Chondrocyte (in vitro differentiated cells): ENCODE data around the gene TPCN1. TPM values are rescaled to one million over a fixed set of nuclear protein-coding genes. Genes with fewer than 3 reads are reported as not detected.

Experiments used
- DNase-seq: peaks from one replicate; pipeline ENCODE4 v3.0.0; 2021; ENCODE audit warnings: mixed read lengths, low spot score
- H3K27ac Mint-ChIP-seq: one replicate; pipeline ENCODE4 v1.8.0; 2021; ENCODE audit warnings: mild to moderate bottlenecking, moderate library complexity, mixed read lengths; ENCODE audit not compliant: unreplicated experiment
- H3K27me3 Mint-ChIP-seq: 2 replicates; pipeline ENCODE4 v1.8.0; 2021; ENCODE audit warnings: low read depth, mixed read lengths
- H3K36me3 Mint-ChIP-seq: 2 replicates; pipeline ENCODE4 v1.8.0; 2021; ENCODE audit warnings: low read depth, mixed read lengths
- H3K4me1 Mint-ChIP-seq: 2 replicates; pipeline ENCODE4 v1.8.0; 2021; ENCODE audit warnings: low read depth, mild to moderate bottlenecking, mixed read lengths
- H3K4me3 Mint-ChIP-seq: one replicate; pipeline ENCODE4 v1.8.0; 2021; ENCODE audit warnings: mild to moderate bottlenecking, moderate library complexity, mixed read lengths; ENCODE audit not compliant: unreplicated experiment
- H3K9me3 Mint-ChIP-seq: 2 replicates; pipeline ENCODE4 v1.8.0; 2021; ENCODE audit warnings: low read depth, mixed read lengths
- total RNA-seq: library from RNA; stranded (reverse); gene quantifications from 3 replicates; pipeline ENCODE4 v1.2.1, GENCODE V29; 2021
- TF ChIP-seq, protein P1 (sequence below): fragments of 200-600 bp; sonication (generic); IDR thresholded peaks from 2 replicates; pipeline ENCODE4 v1.5.0; 2021; ENCODE audit warnings: antibody characterized with exemption, mild to moderate bottlenecking, moderate library complexity

TPCN1 gene
- total RNA-seq, 1 donor from 2014 or later: 35.9 TPM

DNA sequence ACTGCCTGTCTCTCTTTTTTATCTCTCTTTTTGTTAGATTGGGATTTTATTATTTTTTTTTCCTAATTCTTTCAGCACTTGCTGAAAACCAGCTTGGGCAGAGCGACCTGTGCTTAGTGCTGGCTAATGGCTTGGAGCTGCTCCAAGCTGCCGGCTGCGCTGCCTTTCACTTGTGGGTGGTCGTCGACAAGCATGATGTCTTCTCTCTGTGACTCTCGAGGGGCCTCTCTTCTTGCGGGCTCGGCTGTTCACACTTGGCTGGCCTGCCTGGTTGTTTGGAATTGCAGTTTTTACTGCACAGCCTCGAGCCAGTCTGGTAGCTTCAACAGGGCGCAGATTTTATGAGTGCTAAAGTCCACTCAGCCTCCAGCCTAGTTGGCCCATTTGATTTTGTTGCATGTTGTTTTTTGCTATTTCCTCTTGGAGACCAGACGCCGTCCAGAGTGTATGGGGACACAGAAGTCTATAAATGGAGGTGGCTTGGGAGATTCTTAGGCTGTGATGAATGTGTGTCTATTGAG, 18.6 kb downstream of the TPCN1 start:
- Mint-ChIP-seq H3K9me3 (no peaks in the 10 kb centered on the region), H3K36me3 (no peaks in the 10 kb centered on the region), H3K4me1 (peaks cover 79% of the 10 kb centered on the region), H3K4me3 (no peak overlapping the region), H3K27ac (peak overlapping the region; percentile 99), H3K27me3 (no peaks in the 10 kb centered on the region)
- DNase-seq: peak; percentile 40
- TF ChIP-seq, protein P1, sequence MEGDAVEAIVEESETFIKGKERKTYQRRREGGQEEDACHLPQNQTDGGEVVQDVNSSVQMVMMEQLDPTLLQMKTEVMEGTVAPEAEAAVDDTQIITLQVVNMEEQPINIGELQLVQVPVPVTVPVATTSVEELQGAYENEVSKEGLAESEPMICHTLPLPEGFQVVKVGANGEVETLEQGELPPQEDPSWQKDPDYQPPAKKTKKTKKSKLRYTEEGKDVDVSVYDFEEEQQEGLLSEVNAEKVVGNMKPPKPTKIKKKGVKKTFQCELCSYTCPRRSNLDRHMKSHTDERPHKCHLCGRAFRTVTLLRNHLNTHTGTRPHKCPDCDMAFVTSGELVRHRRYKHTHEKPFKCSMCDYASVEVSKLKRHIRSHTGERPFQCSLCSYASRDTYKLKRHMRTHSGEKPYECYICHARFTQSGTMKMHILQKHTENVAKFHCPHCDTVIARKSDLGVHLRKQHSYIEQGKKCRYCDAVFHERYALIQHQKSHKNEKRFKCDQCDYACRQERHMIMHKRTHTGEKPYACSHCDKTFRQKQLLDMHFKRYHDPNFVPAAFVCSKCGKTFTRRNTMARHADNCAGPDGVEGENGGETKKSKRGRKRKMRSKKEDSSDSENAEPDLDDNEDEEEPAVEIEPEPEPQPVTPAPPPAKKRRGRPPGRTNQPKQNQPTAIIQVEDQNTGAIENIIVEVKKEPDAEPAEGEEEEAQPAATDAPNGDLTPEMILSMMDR: no peak

DNA sequence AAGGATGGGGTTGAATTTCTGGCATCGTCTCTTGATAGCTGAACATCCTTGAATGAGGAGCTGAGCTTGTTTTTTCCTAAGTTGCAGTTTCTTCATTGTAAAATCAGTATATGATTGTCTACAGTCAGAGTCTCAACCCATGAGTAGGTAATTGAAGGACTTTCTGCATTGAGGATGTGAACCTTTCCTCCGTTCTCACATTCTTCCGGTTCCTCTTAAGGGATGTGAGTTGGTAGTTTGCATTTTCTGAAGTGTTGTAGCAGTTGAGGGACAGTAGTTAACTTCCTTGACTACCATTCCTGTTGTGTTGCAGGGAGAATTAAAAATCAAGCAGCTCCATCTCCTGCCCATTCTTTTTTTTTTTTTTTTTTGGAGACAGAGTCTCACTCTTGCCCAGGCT, 19.1 kb downstream of the TPCN1 start:
- TF ChIP-seq, protein P1: no peak
- H3K36me3 Mint-ChIP-seq: no peaks in the 10 kb centered on the region
- peak overlapping the region; percentile 99 for H3K27ac Mint-ChIP-seq
- H3K27me3 Mint-ChIP-seq: no peaks in the 10 kb centered on the region
- H3K4me1 Mint-ChIP-seq: peaks cover 81% of the 10 kb centered on the region
- no peak overlapping the region for H3K4me3 Mint-ChIP-seq
- H3K9me3 Mint-ChIP-seq: no peaks in the 10 kb centered on the region
- DNase-seq: no peak

DNA sequence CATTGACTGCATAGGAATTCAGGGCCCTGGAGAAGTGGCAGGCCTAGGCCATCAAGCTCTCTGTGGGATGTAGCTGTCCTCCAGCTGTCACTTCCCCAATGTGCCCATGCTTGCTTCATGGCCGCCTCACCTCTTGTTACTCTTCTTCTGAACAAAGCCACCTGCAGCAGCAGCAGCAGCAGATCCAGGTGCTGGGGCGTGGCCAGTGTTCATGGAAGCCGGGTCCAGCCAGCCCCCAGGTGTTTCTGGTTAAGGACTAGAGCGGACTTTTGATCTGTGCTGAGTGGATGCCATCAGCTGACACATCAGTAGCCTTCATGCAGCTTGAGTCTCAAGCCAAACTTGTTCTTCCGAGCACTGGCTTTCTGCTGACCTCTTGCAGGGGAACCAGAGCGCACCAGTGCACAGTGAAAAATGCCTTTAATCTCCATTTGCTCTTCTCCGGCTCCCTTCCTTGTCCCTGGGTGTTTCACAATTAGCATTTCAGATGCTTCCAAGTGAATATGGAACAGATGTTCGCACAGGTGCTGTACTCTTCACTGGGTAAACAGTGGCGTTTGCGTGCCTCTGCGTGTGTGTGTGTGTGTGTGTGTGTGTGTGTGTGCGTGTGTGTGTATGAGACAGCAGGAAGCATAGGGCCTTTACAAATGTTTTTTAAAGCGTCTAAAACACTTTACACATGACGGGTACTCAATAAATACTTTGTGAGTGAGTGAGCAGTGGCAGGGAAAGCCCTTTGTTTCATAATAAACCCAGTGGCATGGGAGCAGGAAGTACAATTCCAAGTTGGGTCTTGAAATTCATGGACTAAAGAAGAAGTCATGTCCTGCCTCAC, 20.1 kb downstream of the TPCN1 start:
- peaks cover 83% of the 10 kb centered on the region for H3K4me1 Mint-ChIP-seq

DNA sequence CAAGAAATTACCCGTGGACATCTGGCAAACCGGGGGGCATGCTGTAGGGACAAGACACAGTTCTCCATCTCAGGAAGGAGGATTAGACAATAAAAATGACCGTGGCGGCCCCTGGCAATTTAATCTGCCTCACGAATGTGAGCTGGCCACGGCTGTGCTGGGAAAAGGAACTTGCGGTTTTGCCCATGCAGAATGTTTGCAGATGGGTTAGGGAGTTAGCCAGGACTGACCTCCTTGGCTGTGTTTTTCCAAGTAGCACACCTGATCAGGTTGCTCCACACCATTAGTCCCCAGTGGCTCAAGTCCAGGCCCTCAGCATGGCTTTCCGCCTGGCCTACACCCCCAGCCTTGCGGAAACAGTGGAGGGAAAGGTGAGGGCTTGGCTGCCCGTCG, 20.8 kb downstream of the TPCN1 start:
- peak; percentile 61 for DNase-seq
- H3K27ac Mint-ChIP-seq: peak overlapping the region; percentile 99
- H3K4me3 Mint-ChIP-seq: no peak overlapping the region
- no peaks in the 10 kb centered on the region for H3K36me3 Mint-ChIP-seq
- TF ChIP-seq, protein P1: no peak
- H3K27me3 Mint-ChIP-seq: no peaks in the 10 kb centered on the region
- no peaks in the 10 kb centered on the region for H3K9me3 Mint-ChIP-seq
- H3K4me1 Mint-ChIP-seq: peaks cover 83% of the 10 kb centered on the region

More for the DNA sequence above, 20.1 kb downstream of the TPCN1 start:
- Mint-ChIP-seq H3K27ac (peak overlapping the region; percentile 99), H3K4me3 (no peak overlapping the region), H3K27me3 (no peaks in the 10 kb centered on the region), H3K9me3 (no peaks in the 10 kb centered on the region), H3K36me3 (no peaks in the 10 kb centered on the region)
- DNase-seq: peak; percentile 76
- TF ChIP-seq, protein P1: no peak

GRCh38 chr12:113242560-113242959, 21.3 kb downstream of the TPCN1 start:
- Mint-ChIP-seq H3K4me3 (no peak overlapping the region), H3K36me3 (no peaks in the 10 kb centered on the region), H3K27ac (peak overlapping the region; percentile 99), H3K9me3 (no peaks in the 10 kb centered on the region), H3K4me1 (peaks cover 85% of the 10 kb centered on the region), H3K27me3 (no peaks in the 10 kb centered on the region)
- peak; percentile 42 for DNase-seq
- TF ChIP-seq, protein P1: no peak
